ENCODE results near the gene FBXL17. TPM values are rescaled to one million over a fixed set of nuclear protein-coding genes. Genes with fewer than 3 reads are reported as not detected.

The FBXL17 gene
- total RNA-seq, 1 experiment from 2014 or later = 11.6 TPM

GRCh38 chr5:107913494-107913893 is 468.4 kb downstream of the FBXL17 start:
- H3K27me3 ChIP-seq (replicated peaks; ENCODE audit: control insufficient read depth, insufficient read depth, low read length) = no peaks in the 10 kb centered on the region
- no peak for TF ChIP-seq CTCF (IDR thresholded peaks at IDR 0.05; ENCODE audit: insufficient read depth in 1 of 2, low read depth in 1 of 2, low read length in 1 of 2, severe bottlenecking in 1 of 2, unreplicated experiment in 1 of 2)
- Mint-ChIP-seq H3K9me3 (ENCODE audit: unreplicated experiment) (no peaks in the 10 kb centered on the region), H3K4me3 (ENCODE audit: unreplicated experiment) (no peak overlapping the region), H3K36me3 (ENCODE audit: insufficient read depth, unreplicated experiment) (no peaks in the 10 kb centered on the region), H3K27ac (ENCODE audit: unreplicated experiment) (no peak overlapping the region), H3K27me3 (ENCODE audit: insufficient read depth, unreplicated experiment) (no peaks in the 10 kb centered on the region), H3K4me1 (ENCODE audit: low read depth, unreplicated experiment) (no peaks in the 10 kb centered on the region)
- CTCF ChIA-PET = no interaction called here
- H3K9me3 ChIP-seq = no peaks in the 10 kb centered on the region
- H3K36me3 ChIP-seq (ENCODE audit: control insufficient read depth, insufficient read depth, low read length) = no peaks in the 10 kb centered on the region
- DNase-seq = no peak
- no peaks in the 10 kb centered on the region for H3K4me1 ChIP-seq
- H3K4me3 ChIP-seq (ENCODE audit: low read depth, low read length) = no peak overlapping the region
- no TSS peak for BruUV-seq (replicated peaks)
- POLR2A ChIA-PET = no interaction called here
- intact Hi-C loops (cut with micrococcal nuclease; ENCODE audit: unreplicated experiment) = no loop called here

- H3K4me3 ChIP-seq (ENCODE audit: low read depth, low read length) = no peak overlapping the region
- CTCF ChIA-PET = no interaction called here
- no peaks in the 10 kb centered on the region for H3K9me3 ChIP-seq
- no peak overlapping the region for H3K4me3 Mint-ChIP-seq (ENCODE audit: unreplicated experiment)
- H3K4me1 ChIP-seq = no peaks in the 10 kb centered on the region
- H3K4me1 Mint-ChIP-seq (ENCODE audit: low read depth, unreplicated experiment) = no peaks in the 10 kb centered on the region
- no peak overlapping the region for H3K27ac Mint-ChIP-seq (ENCODE audit: unreplicated experiment)
- no TSS peak for BruUV-seq (replicated peaks)
- peaks cover 2% of the 10 kb centered on the region for H3K27me3 Mint-ChIP-seq (ENCODE audit: insufficient read depth, unreplicated experiment)
- no peaks in the 10 kb centered on the region; the same call in 1 of the 2 replicates for H3K27me3 ChIP-seq (replicated peaks; ENCODE audit: control insufficient read depth, insufficient read depth, low read length)
- DNase-seq = no peak
- POLR2A ChIA-PET = no interaction called here
- TF ChIP-seq CTCF (IDR thresholded peaks at IDR 0.05; ENCODE audit: insufficient read depth in 1 of 2, low read depth in 1 of 2, low read length in 1 of 2, severe bottlenecking in 1 of 2, unreplicated experiment in 1 of 2) = no peak
- H3K36me3 ChIP-seq (ENCODE audit: control insufficient read depth, insufficient read depth, low read length) = no peaks in the 10 kb centered on the region
- no peaks in the 10 kb centered on the region for H3K9me3 Mint-ChIP-seq (ENCODE audit: unreplicated experiment)
- intact Hi-C loops (cut with micrococcal nuclease; ENCODE audit: unreplicated experiment) = no loop called here
- H3K36me3 Mint-ChIP-seq (ENCODE audit: insufficient read depth, unreplicated experiment) = no peaks in the 10 kb centered on the region
Observed at GRCh38 chr5:107900721-107901120, 481.2 kb downstream of the FBXL17 start.

GRCh38 chr5:107894361-107894760 is 487.5 kb downstream of the FBXL17 start:
- POLR2A ChIA-PET = no interaction called here
- TF ChIP-seq CTCF (IDR thresholded peaks at IDR 0.05; ENCODE audit: insufficient read depth in 1 of 2, low read depth in 1 of 2, low read length in 1 of 2, severe bottlenecking in 1 of 2, unreplicated experiment in 1 of 2) = no peak
- CTCF ChIA-PET = no interaction called here
- no peak overlapping the region for H3K27ac Mint-ChIP-seq (ENCODE audit: unreplicated experiment)
- Histone ChIP-seq H3K36me3 (ENCODE audit: control insufficient read depth, insufficient read depth, low read length) (no peaks in the 10 kb centered on the region), H3K4me3 (ENCODE audit: low read depth, low read length) (no peak overlapping the region), H3K9me3 (no peaks in the 10 kb centered on the region), H3K27me3 (replicated peaks; ENCODE audit: control insufficient read depth, insufficient read depth, low read length) (no peaks in the 10 kb centered on the region; the same call in 1 of the 2 replicates), H3K4me1 (no peaks in the 10 kb centered on the region)
- no peaks in the 10 kb centered on the region for H3K9me3 Mint-ChIP-seq (ENCODE audit: unreplicated experiment)
- no peak for DNase-seq
- no peak overlapping the region for H3K4me3 Mint-ChIP-seq (ENCODE audit: unreplicated experiment)
- no peaks in the 10 kb centered on the region for H3K27me3 Mint-ChIP-seq (ENCODE audit: insufficient read depth, unreplicated experiment)
- intact Hi-C loops (cut with micrococcal nuclease; ENCODE audit: unreplicated experiment) = no loop called here
- H3K36me3 Mint-ChIP-seq (ENCODE audit: insufficient read depth, unreplicated experiment) = no peaks in the 10 kb centered on the region
- H3K4me1 Mint-ChIP-seq (ENCODE audit: low read depth, unreplicated experiment) = no peaks in the 10 kb centered on the region
- BruUV-seq (replicated peaks) = no TSS peak

Measured in Caco-2 (cell line).